ENCODE results near the gene SH3RF1. TPM values are rescaled to one million over a fixed set of nuclear protein-coding genes. Genes with fewer than 3 reads are reported as not detected.
"Not testable (repeated sequence)": the region's sequence is repeated elsewhere in the genome, so short reads cannot be mapped to it uniquely, and the experiment has no call there.

The SH3RF1 gene
- total RNA-seq, 6 experiments from 2014 or later, result 54.5 to 67.1 (median 57.1) TPM

- H3K4me3 Mint-ChIP-seq, result no peak overlapping the region
- H3K4me1 Mint-ChIP-seq (ENCODE audit: low read depth), result no peaks in the 10 kb centered on the region
- H3K27ac Mint-ChIP-seq, result no peak overlapping the region
- no peak for DNase-seq
- TF ChIP-seq, protein P1, sequence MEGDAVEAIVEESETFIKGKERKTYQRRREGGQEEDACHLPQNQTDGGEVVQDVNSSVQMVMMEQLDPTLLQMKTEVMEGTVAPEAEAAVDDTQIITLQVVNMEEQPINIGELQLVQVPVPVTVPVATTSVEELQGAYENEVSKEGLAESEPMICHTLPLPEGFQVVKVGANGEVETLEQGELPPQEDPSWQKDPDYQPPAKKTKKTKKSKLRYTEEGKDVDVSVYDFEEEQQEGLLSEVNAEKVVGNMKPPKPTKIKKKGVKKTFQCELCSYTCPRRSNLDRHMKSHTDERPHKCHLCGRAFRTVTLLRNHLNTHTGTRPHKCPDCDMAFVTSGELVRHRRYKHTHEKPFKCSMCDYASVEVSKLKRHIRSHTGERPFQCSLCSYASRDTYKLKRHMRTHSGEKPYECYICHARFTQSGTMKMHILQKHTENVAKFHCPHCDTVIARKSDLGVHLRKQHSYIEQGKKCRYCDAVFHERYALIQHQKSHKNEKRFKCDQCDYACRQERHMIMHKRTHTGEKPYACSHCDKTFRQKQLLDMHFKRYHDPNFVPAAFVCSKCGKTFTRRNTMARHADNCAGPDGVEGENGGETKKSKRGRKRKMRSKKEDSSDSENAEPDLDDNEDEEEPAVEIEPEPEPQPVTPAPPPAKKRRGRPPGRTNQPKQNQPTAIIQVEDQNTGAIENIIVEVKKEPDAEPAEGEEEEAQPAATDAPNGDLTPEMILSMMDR (IDR thresholded peaks at IDR 0.05), result no peak
- no peaks in the 10 kb centered on the region for H3K9me3 Mint-ChIP-seq
- no peaks in the 10 kb centered on the region; the same call in 1 of the 2 replicates for H3K36me3 Mint-ChIP-seq (ENCODE audit: low read depth)
- no peaks in the 10 kb centered on the region; the same call in 1 of the 2 replicates for H3K27me3 Mint-ChIP-seq (ENCODE audit: insufficient read depth)
These were observed 25.1 kb upstream of the SH3RF1 start for GRCh38 chr4:169295822-169296221.

DNA sequence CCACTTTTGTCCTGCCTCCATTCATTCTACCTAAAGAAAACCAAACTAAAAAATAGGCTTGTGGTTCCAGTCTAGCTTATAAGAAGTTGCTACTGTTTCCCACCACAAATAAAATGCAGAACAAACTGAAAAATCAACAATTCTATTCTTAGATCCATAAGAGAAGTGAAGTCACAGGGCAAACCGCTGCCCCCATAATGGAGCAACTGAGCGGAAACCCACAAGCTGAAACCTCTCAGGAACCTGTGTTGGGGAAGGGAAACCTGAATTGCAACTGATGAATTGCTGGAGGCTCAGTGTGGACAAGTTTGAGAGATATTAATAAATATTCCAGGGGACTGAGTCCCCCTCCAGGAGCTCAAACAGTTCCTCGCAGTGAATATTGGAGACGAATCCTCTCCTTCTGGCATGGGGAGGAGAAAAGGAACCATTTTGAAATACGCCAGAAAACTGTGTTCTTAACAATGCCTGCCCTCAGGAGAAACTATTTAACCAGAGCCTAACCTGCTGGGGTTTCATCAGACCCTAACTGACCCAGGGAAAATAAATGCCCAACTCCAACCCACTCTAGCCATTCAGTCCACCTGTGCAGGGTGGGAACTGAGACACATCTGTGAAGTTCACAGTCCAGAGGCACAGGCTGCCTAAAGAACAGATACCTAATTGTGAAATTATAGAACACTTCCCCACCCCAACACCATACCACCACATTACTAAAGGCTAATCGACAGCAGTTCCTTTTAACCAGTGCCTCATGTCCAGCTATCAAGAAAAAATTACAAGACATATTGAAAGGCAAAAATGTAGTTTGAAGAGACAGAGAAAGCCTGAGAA is 22.8 kb upstream of the SH3RF1 start:
- H3K36me3 Mint-ChIP-seq (ENCODE audit: low read depth), result no peaks in the 10 kb centered on the region; the same call in 1 of the 2 replicates
- TF ChIP-seq, protein P1 (IDR thresholded peaks at IDR 0.05), result no peak
- no peaks in the 10 kb centered on the region for H3K9me3 Mint-ChIP-seq
- no peak overlapping the region for H3K4me3 Mint-ChIP-seq
- no peaks in the 10 kb centered on the region for H3K4me1 Mint-ChIP-seq (ENCODE audit: low read depth)
- H3K27ac Mint-ChIP-seq, result no peak overlapping the region
- no peak for DNase-seq
- no peaks in the 10 kb centered on the region; the same call in 1 of the 2 replicates for H3K27me3 Mint-ChIP-seq (ENCODE audit: insufficient read depth)

DNA sequence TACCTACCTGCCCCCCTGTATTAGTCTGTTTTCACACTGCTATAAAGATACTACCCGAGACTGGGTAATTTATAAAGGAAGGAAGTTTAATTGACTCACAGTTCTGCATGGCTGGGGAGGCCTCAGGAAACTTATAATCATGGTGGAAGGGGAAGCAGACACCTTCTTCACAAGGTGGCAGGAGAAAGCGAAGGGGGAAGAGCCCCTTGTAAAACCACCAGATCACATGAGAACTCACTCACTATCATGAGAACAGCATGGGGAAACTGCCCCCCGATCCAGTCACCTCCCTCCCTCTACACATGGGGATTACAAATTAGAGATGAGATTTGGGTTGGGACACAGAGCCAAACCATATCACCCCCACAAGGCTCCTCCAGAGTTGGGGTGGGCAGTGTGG is 17.2 kb upstream of the SH3RF1 start:
- H3K4me1 Mint-ChIP-seq (ENCODE audit: low read depth), result peaks cover 18% of the 10 kb centered on the region
- H3K27ac Mint-ChIP-seq; H3K27me3 Mint-ChIP-seq (ENCODE audit: insufficient read depth); DNase-seq; H3K4me3 Mint-ChIP-seq; H3K9me3 Mint-ChIP-seq; H3K36me3 Mint-ChIP-seq (ENCODE audit: low read depth): not testable (repeated sequence)

DNA sequence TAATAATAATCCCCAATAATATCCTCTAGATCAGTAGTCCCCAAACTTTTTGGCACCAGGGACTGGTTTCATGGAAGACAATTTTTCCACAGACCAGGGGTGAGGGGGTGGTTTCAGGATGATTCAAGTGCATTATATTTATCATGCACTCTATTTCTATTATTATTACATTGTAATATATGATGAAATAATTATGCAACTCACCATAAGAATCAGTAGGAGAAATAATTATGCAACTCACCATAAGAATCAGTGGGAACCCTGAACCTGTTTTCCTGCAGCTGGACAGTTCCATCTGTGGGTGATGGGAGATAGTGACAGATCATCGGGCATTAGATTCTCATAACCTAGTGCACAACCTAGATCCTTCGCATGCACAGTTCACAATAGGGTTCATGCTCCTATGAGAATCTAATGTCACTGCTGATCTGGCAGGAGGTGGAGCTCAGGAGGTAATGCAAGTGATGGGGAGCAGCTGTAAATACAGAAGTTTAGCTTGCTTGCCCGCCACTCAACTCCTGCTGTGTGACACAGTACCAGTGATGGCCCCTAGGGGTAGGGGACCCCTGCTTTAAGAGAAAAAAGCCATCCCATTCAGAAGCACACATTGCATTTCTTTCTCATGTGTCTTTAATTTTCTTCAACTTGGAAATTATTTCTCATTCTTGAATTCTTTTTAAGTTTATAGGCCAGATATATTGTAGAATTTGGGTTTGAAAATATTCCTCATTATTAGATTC is 16.0 kb upstream of the SH3RF1 start:
- no peak overlapping the region for H3K4me3 Mint-ChIP-seq
- no peaks in the 10 kb centered on the region for H3K9me3 Mint-ChIP-seq
- no peak for DNase-seq

DNA sequence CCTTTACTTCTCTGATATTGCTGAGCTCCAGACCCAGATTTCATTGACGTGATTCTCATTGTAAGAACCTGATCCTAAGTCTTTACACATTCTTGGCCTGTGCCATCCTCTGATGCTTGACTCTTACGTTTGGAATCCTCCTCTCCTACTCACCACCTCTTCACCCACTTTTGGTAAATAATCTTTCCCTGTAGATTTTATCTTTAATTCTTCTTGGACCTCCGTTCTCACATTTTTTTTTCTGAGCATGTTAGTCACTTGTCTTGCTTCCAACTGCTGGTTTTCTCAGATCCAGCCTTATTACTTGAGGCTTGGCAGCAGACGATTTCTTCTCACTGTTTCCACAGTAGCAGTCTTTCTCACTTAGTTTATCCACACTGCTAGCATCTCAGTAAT is 12.4 kb upstream of the SH3RF1 start:
- Mint-ChIP-seq H3K36me3 (ENCODE audit: low read depth) (no peaks in the 10 kb centered on the region), H3K4me1 (ENCODE audit: low read depth) (peaks cover 45% of the 10 kb centered on the region), H3K27me3 (ENCODE audit: insufficient read depth) (no peaks in the 10 kb centered on the region; the same call in 1 of the 2 replicates), H3K9me3 (no peaks in the 10 kb centered on the region), H3K27ac (peak overlapping the region; percentile 90), H3K4me3 (peak overlapping the region; percentile 77)
- TF ChIP-seq, protein P1 (IDR thresholded peaks at IDR 0.05), result no peak
- DNase-seq, result peak; percentile 92

More for the DNA sequence above, 16.0 kb upstream of the SH3RF1 start:
- TF ChIP-seq, protein P1 (IDR thresholded peaks at IDR 0.05), result peak; percentile 58
- Mint-ChIP-seq H3K36me3 (ENCODE audit: low read depth) (no peaks in the 10 kb centered on the region), H3K27me3 (ENCODE audit: insufficient read depth) (no peaks in the 10 kb centered on the region; the same call in 1 of the 2 replicates), H3K4me1 (ENCODE audit: low read depth) (peaks cover 31% of the 10 kb centered on the region), H3K27ac (no peak overlapping the region)

Measured in HFFc6 (cell line).